ENCODE measurements around the gene ZKSCAN1. TPM values are rescaled to one million over a fixed set of nuclear protein-coding genes. Genes with fewer than 3 reads are reported as not detected.
"Not testable (repeated sequence)": the region's sequence is repeated elsewhere in the genome, so short reads cannot be mapped to it uniquely, and the experiment has no call there.

The ZKSCAN1 gene
- total RNA-seq, 1 experiment from 2014 or later, result 69.5 TPM

- POLR2A ChIA-PET (ENCODE audit: low non-redundant PET), result no interaction called here
- BruUV-seq (replicated peaks), result no TSS peak
Measured at GRCh38 chr7:99976626-99977025, 38.8 kb upstream of the ZKSCAN1 start.

GRCh38 chr7:99979814-99980225, 35.6 kb upstream of the ZKSCAN1 start:
- POLR2A ChIA-PET (ENCODE audit: low non-redundant PET), result not testable (repeated sequence)

More at GRCh38 chr7:99976626-99977025, 38.8 kb upstream of the ZKSCAN1 start:
- CTCF ChIA-PET, result no interaction called here
- Histone ChIP-seq H3K4me3 (ENCODE audit: low read depth, low read length, poor library complexity, severe bottlenecking) (no peak overlapping the region), H3K36me3 (ENCODE audit: insufficient read depth, low read length, poor library complexity, severe bottlenecking) (no peaks in the 10 kb centered on the region), H3K27ac (ENCODE audit: low read depth, low read length, poor library complexity, severe bottlenecking) (no peak overlapping the region), H3K4me1 (ENCODE audit: insufficient read depth, low read length, poor library complexity, severe bottlenecking) (no peaks in the 10 kb centered on the region), H3K9me3 (ENCODE audit: low read depth, low read length, poor library complexity, severe bottlenecking) (no peaks in the 10 kb centered on the region), H3K27me3 (replicated peaks; ENCODE audit: insufficient read depth, low read depth, low read length, poor library complexity) (peaks cover 11% of the 10 kb centered on the region)
- intact Hi-C loops (cut with micrococcal nuclease; ENCODE audit: unreplicated experiment), result loop anchor here (5.0 kb wide), 1 partner anchor 156 kb away; no protein-coding TSS in a partner anchor
- TF ChIP-seq CTCF (conservative IDR thresholded peaks at IDR 0.05; ENCODE audit: low read depth, low read length) (no peak), EZH2 (IDR thresholded peaks at IDR 0.05; ENCODE audit: borderline replicate concordance, low read depth, low read length, poor library complexity, severe bottlenecking) (no peak)
- no peak for DNase-seq (ENCODE audit: low spot score)

GRCh38 chr7:99980448-99980872, 34.9 kb upstream of the ZKSCAN1 start:
- BruUV-seq (replicated peaks); H3K36me3 ChIP-seq (ENCODE audit: insufficient read depth, low read length, poor library complexity, severe bottlenecking); H3K4me3 ChIP-seq (ENCODE audit: low read depth, low read length, poor library complexity, severe bottlenecking); DNase-seq (ENCODE audit: low spot score); POLR2A ChIA-PET (ENCODE audit: low non-redundant PET); H3K27ac ChIP-seq (ENCODE audit: low read depth, low read length, poor library complexity, severe bottlenecking); H3K4me1 ChIP-seq (ENCODE audit: insufficient read depth, low read length, poor library complexity, severe bottlenecking); H3K9me3 ChIP-seq (ENCODE audit: low read depth, low read length, poor library complexity, severe bottlenecking); intact Hi-C loops (cut with micrococcal nuclease; ENCODE audit: unreplicated experiment): not testable (repeated sequence)
- CTCF ChIA-PET, result interaction anchor here (1.3 kb wide), 1 partner anchor 9 kb away, joined by 4 read pairs; no protein-coding TSS in a partner anchor
- H3K27me3 ChIP-seq (replicated peaks; ENCODE audit: insufficient read depth, low read depth, low read length, poor library complexity), result peaks cover 11% of the 10 kb centered on the region

More at GRCh38 chr7:99979814-99980225, 35.6 kb upstream of the ZKSCAN1 start:
- H3K4me3 ChIP-seq (ENCODE audit: low read depth, low read length, poor library complexity, severe bottlenecking); DNase-seq (ENCODE audit: low spot score); H3K4me1 ChIP-seq (ENCODE audit: insufficient read depth, low read length, poor library complexity, severe bottlenecking); H3K27ac ChIP-seq (ENCODE audit: low read depth, low read length, poor library complexity, severe bottlenecking); BruUV-seq (replicated peaks); H3K36me3 ChIP-seq (ENCODE audit: insufficient read depth, low read length, poor library complexity, severe bottlenecking); H3K9me3 ChIP-seq (ENCODE audit: low read depth, low read length, poor library complexity, severe bottlenecking): not testable (repeated sequence)
- peaks cover 11% of the 10 kb centered on the region for H3K27me3 ChIP-seq (replicated peaks; ENCODE audit: insufficient read depth, low read depth, low read length, poor library complexity)
- CTCF ChIA-PET, result interaction anchor here (0.9 to 1.3 kb wide), 2 partner anchors 9 to 11 kb away, joined by 4 read pairs; no protein-coding TSS in a partner anchor
- intact Hi-C loops (cut with micrococcal nuclease; ENCODE audit: unreplicated experiment), result loop anchor here (5.0 kb wide), 1 partner anchor 152 kb away; no protein-coding TSS in a partner anchor
- TF ChIP-seq CTCF (conservative IDR thresholded peaks at IDR 0.05; ENCODE audit: low read depth, low read length), result peak; percentile 68

GRCh38 chr7:99981066-99981465, 34.3 kb upstream of the ZKSCAN1 start:
- DNase-seq (ENCODE audit: low spot score); H3K27ac ChIP-seq (ENCODE audit: low read depth, low read length, poor library complexity, severe bottlenecking); H3K36me3 ChIP-seq (ENCODE audit: insufficient read depth, low read length, poor library complexity, severe bottlenecking); H3K4me3 ChIP-seq (ENCODE audit: low read depth, low read length, poor library complexity, severe bottlenecking); CTCF ChIA-PET; BruUV-seq (replicated peaks); POLR2A ChIA-PET (ENCODE audit: low non-redundant PET); H3K9me3 ChIP-seq (ENCODE audit: low read depth, low read length, poor library complexity, severe bottlenecking); H3K4me1 ChIP-seq (ENCODE audit: insufficient read depth, low read length, poor library complexity, severe bottlenecking); intact Hi-C loops (cut with micrococcal nuclease; ENCODE audit: unreplicated experiment): not testable (repeated sequence)
- H3K27me3 ChIP-seq (replicated peaks; ENCODE audit: insufficient read depth, low read depth, low read length, poor library complexity), result peaks cover 11% of the 10 kb centered on the region

All from A673 (cell line).